T-helper 9 cell (primary cell): Measurements from ENCODE around the gene CAVIN1.
A peak's percentile ranks its signal among the peaks of the same experiment; 100 is the strongest.
"Not testable (repeated sequence)": the region's sequence is repeated elsewhere in the genome, so short reads cannot be mapped to it uniquely, and the experiment has no call there.

Experiments
- DNase-seq: peaks from one replicate; pipeline ENCODE4 v3.0.0-alpha.2; 2020

The CAVIN1 gene

DNA sequence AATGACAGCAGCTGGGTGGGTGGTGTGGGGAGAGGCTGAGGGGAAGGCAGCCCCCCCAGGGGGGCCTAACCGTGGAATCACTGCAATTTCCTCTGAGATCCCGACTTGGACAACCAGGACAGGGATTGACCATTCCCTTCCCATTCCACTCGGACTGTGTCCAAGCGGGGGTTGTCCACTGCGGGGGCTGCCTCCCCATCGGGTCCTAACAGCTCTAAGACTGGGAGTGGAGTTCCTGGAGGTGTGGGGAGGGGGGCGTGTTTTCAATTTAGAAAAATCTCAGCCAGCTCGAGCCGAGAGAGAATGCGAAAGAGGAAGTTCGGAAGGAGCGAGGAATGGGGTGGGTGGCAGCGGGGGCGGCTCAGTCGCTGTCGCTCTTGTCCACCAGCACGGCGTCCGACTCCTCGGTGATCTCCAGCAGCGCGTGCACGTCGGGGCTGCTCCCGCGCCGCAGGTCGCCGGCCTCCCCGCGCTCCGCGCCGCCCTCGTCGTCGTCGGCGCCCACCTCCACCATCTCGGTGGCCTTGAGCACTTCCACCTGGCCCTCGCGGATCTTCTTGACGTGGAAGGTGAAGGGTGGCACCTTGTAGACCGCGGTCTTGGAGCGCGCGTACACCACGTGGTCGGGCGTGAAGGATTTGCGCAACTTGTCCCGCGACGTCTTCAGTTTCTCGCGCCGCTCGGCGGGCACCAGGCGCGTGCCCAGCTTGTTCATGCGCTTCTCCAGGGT lies 18.6 kb downstream of the CAVIN1 start:
- no peak for DNase-seq

DNA sequence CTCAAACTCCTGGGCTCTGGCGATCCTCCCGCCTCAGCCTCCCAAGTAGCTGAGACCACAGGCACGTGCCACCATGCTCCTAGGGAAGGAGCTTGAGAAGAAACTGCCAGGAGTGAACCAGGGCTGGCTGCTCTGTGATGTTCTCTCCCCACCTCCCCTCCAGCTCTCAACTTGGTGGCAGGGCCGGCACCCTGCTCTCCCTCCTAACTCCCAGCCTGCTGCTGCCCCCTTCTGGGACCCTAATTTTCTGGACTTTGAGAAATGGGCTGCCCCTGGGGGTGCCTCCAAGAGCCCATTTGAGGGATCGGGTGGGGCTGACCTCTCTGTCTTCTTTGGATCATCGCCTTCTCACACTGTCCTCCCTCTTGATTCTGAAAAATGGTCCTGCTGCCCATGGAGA lies 19.9 kb downstream of the CAVIN1 start:
- no peak for DNase-seq

DNA sequence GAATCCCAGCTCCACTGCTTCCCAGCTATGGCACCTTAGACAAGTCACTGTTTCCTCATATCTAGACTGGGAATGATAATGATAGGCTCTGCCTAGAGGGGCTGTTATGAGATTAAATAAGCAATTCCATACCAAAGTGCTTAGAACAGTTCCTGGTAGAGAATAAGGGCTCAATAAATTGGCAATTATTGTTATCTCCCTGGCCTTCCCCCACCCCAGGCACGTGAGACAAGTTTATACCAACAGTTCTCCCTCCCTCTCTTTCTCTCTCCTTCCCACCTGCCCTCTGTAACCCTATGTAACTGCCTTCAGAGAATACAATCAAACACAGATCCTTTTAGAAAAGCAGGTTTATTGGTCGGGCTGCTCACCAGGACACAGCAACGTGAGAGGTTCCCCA lies 20.9 kb downstream of the CAVIN1 start:
- DNase-seq: no peak

DNA sequence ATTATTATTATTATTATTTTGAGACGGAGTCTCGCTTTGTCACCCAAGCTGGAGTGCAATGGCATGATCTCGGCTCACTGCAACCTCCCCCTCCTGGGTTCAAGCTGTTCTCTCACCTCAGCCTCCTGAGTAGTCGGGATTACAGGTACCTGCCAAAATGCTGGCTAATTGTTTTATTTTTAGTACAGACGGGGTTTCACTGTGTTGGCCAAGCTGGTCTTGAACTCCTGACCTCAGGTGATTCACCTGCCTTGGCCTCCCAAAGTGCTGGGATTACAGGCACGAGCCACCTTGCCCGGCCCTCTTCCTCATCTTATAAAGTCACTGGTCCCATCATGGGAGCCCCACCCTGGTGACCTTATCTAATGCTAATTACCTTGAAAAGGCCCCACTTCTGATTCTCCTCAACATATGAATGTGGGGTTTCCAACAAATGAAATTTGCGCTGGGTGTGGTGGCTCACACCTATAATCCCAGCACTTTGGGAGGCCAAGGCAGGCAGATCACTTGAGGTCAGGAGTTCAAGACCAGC lies 22.1 kb downstream of the CAVIN1 start:
- DNase-seq: not testable (repeated sequence)

DNA sequence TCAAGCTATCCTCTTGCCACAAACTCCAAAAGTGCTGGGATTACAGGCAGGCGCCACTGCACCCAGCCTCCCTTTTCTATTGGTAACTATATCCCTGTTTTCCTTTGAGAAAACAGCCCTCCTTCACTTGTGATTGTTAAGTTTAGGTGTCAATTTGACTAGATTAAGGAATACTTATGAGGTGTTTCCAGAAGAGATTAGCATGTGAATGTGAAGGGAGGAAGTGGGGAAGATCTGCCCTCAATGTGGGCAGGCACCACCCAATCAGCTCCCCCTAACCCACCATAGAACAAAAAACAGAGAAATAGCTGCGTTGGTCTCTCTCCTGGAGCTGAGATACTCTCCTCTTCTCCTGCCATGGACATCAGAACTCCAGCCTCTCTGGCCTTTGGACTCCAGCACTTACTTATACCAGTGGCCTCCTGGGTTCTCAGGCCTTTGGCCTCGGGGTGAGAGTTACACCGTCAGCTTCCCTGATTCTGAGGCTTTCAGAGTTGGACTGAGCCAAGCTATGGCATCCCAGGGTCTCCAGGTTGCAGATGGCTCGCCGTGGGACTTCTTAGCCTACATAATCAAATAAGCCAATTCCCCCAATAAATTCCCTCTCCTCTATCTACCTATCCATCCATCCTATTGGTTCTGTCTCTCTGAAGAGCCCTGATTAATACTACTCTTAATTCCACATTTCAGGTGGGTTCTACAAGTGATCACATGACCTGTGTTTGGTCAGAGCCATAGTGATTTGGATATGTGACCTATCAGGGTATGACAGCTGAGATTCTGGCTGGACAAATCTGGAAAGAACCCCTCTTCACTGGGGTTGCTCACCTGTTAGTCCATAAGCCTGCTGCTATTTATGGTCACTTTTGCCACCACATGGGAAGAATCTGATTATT lies 22.9 kb downstream of the CAVIN1 start:
- no peak for DNase-seq

DNA sequence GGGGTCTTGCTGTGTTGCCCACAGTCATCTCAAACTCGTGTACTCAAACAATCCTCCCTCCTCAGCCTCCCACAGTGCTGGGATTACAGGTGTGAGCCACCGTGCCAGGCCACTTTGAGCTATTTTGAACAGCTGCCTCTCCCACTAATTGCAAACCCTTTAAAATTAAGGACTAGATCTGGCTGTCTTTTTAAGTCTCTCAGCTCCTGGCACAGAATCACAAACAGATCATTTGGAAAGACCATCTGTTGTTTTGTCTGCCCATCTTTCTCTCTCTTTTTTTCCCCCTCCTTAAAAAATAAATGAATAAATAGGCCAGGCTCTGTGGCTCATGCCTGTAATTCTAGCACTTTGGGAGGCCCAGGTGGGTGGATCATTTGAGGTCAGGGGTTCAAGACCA lies 23.9 kb downstream of the CAVIN1 start:
- no peak for DNase-seq

DNA sequence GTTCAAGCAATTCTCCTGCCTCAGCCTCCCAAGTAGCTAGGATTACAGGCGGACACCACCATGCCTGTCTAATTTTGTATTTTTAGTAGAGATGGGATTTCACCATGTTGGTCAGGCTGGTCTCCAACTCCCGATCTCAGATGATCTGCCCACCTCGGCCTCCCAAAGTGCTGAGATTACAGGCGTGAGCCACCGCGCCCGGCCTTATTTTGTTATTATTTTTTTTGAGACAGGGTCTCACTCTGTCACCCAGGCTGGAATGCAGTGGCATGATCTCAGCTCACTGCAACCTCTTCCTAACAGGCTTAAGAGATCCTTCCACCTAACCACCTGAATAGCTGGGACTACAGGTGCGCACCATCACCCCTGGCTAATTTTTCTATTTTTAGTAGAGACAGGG lies 27.5 kb downstream of the CAVIN1 start:
- DNase-seq: not testable (repeated sequence)

DNA sequence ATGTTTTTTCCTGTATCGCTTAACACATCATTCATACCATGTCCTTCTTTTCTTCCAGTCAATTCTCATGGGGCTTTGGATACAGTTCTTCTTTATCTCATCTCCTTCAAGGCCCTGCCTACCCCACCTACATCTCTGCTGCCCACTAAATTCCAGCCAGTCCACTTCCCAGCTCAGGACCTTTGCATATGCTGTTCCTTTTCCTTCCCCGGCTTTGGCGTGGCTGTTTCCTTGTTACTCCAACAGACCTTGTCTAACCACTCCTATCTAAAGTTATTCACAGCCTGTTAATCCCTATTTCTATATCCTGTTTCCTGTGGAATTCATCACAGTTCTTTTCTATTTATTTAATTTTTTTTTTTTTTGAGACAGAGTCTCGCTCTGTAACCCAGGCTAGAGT lies 28.2 kb downstream of the CAVIN1 start:
- DNase-seq: no peak

DNA sequence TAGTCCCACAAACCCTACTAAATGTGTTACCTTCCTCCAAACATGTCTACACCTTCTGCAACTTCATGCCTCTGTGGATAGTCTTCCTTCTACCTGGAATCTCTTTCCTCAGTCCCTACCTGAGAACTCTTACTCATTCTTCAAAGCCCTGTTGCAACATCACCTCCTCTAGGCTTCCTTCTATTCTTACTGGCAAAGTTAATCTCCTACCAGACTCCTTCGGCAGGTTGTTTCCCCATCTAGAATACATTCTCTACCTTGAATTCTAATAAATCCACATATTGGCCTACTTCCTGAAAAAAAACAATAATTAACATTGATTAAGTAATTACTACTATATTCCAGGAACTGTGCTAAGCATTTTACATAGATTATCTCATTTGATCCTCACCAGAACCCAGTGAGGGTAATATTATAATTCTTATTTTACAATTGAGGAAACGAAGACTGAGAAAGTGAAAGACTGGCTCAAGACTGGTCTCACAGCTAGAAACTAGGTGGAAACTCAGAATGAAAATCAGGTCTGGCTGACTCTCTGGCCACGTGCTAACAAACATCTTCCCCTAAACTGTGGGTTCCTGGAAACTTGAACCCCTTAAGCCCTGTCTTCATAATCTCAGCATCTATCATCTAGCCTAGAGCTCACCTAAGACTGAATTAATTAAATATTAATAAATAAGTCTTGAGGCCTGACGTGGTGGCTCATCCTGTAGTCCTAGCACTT lies 30.2 kb downstream of the CAVIN1 start:
- no peak for DNase-seq

DNA sequence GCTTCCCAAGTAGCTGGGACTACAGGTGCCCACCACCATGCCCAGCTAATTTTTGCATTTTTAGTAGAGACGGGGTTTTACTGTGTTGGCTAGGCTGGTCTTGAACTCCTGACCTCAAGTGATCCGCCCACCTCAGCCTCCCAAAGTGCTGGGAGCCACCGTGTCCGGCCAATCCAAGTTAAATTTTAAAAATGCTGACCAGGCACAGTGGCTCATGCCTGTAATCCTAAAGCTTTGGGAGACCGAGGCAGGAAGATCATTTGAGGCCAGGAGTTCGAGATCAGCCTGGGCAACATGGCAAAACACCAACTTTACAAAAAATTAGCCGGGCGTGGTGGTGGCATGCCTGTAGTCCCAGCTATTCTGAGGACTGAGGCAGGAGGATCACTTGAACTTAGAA lies 31.6 kb downstream of the CAVIN1 start:
- not testable (repeated sequence) for DNase-seq

DNA sequence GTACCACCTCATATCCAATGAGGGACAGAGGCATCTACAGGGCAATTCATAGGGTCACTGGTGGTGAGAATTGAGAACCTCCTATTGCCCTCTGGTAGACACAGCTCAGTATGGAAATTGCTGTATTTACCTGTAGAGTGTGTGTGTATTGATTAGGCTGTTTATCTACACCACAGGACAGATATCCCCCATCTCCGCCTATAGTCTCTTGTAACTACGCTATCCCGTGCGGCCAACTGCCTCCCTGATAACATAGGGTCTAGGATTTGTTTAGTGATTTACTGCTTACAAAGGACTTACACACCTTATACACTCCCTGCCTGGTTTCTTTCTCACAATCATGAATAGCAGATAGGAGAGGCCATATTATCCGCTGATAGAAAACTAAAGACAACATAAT lies 33.2 kb downstream of the CAVIN1 start:
- no peak for DNase-seq

DNA sequence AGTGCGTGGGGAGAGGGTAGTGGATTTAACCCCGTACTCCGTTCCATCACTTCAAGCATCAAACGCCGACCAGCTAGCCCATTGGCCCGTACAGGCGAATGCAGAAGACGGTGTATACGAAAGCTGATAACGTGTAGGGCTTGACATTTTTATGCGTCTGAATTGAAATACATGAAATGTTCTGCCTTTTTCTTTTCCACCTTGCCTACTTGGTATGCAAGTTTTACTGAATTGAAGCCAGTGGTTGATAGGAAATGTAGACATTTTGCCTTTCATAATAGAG lies 34.0 kb downstream of the CAVIN1 start:
- DNase-seq: no peak

DNA sequence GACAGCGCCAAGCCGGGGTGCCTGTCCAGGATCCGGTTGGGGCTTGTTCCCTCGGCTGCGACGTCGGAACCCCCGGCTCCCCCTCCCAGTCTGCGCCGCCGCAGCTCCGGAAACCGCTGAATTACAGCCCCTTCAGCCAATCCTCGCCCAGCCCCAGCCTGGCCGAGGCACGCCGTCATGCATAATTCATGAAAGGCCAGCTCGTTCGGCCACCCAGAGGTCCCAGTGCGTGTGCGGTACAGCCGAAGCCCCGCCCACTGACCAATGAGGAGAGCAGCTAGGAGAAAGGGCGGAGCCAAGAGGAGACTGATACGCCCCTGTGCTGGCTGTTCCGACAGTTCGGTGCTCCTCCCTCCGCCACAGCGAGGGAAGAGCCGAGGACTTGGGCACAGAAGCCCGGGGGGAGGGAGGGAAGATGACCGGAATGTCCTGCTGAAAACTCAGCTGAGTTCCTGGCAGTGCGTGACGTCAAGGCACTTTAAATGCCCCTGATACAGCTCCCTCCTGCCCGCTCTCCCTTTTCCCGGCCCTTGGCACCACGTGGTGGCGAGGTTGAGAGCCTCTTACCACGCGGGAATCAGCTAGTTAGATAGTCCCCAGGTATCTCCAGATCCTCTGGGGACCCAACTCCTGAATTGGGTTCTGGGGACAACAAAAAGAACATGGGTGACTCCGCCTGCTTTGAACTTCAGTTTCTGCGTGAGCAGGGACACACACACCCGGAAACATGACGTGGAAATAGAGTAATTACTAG lies 34.5 kb downstream of the CAVIN1 start, which contains the start of gene STAT3:
STAT3 (minus strand) TSS at position 62 of the 754 bp plus-strand sequence. CDS start 39,926 bp downstream, outside the sequence.
- peak; percentile 100 for DNase-seq

DNA sequence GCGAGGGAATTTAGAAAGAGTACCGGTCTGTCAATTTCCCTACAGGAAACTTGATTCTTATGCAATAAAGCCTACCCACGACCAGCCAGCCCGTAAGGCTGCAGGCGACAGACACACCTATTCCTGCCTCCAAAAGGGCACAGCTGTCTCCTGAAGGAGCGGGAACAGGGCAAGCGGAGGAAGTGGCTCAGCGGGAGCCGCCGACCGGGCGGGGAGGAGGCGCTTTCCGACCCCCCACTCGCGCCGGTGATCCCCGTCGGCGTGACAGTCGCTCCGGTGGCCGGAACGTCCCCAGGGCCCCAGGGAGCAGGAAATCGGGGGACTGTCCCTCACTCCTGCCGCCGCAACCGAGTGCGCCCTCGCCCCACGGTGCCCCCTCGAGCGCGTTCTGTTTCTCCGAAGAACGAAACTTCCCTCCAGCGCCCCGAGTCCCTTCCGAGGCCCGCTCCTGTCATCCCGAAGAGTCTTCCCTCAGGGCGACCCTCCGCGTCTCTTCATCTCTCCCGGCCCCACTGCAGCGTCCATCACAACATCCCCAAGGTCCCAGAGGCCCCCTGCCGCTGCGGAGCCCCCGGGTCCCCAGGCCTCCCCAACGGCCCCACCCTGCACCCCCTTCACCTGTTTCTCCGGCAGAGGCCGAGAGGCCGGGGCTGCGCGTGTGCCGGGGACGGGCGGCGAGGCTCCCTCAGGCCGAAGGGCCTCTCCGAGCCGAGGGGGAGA lies 35.2 kb downstream of the CAVIN1 start:
- DNase-seq: peak; percentile 32

DNA sequence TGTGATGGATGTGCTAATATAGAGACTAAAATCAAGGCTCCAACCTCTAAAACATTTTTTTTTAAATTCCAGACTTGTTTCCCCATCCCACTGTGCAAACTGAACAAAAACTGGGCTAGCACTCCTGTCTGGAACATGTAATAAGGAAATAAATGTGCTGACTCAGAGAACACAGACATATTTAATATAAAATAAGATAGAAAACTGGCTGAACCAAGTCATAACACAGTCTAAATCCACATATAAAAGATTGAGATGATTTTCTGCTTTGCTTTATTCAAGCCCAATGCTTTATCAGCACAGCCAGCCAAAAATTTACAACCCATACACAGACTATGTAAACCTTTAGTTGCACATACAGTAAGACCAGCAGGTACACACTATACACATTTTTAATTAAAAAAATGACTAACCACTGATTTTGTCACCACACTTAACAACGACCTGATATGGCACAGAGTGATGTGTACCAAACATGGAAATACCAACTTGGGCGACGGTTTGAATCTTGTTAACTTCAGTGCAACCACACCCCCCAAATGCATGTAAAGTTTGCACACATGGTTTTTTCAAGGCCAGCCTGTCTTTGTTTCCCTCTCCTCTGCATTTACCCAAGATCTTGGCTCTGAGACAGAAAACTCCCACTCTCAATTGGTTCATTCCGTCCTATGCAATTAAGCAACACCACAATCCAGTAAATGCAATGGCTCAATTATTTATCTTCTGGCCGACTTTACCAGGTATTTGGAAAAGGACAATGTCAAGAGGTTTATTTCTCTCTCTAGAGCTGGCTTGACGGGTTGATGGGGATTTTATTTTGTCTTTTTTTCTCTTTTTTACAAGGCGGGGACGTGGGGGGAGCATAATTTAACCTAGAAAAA lies 36.0 kb downstream of the CAVIN1 start:
- DNase-seq: no peak

DNA sequence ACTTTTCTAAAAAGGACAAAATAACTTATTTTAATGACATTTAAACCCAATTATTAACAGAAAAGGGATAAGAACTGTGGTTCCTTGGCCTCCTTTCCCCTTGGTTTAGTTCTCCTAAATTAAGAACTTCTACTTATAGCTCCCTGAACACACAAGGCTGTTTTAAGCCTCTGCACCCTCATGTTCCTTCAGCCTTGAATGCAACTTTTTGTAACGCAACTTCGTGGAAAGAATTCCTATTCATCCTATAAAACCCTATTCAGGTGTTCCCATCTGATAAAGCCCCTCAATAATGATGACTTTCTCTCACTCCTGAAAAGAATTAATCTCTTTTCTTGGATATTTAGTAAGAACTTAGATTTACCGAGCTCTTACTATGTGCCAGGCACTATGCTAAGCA lies 41.2 kb downstream of the CAVIN1 start:
- DNase-seq: no peak

DNA sequence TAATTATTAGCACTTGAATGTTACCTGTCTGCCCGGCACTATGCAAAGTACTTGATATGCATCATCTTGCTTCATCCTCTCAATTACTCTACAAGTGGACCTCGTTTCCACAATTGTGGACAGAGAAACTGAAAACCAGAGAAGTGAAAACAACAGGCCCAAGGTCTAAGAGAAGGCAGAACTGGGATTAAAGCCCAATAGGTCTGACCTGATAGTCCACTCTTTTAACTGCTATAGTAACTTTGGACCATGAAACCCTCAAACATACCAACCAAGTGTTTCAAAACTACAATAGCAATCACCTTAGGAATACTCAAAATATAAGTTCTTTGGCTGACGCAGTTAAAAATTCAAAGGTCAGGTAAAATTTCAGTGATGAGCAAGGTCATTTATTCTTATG lies 42.1 kb downstream of the CAVIN1 start:
- DNase-seq: no peak

DNA sequence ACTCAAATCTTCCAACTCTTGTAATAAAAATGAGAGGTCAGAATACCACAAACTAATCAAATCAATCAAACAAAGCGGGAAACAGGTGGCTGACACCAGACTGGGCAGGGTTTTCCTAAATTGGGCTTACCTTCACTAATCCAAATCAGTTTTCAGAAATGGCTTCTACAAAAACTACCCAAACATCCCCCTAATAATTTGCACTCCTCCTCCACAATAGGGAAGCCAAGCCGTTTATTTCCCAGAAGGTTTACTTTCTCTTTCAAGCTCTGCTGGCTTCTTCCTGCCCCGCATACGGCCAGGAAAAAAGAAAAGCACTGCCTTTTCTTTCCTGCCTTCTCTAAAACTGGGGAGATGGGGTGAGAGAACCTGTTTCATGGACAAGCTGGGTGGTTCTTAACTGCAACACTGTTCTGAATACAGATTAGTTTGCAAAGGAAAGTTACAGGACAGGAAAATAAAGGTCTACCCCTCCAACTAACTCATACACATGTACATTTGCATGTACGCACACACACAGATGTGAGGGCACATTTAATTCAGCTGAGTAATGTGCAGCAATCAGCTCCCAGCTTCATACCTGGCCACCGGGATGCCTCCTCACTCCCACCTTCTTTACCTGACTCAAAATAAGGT lies 44.0 kb downstream of the CAVIN1 start:
- DNase-seq: no peak

DNA sequence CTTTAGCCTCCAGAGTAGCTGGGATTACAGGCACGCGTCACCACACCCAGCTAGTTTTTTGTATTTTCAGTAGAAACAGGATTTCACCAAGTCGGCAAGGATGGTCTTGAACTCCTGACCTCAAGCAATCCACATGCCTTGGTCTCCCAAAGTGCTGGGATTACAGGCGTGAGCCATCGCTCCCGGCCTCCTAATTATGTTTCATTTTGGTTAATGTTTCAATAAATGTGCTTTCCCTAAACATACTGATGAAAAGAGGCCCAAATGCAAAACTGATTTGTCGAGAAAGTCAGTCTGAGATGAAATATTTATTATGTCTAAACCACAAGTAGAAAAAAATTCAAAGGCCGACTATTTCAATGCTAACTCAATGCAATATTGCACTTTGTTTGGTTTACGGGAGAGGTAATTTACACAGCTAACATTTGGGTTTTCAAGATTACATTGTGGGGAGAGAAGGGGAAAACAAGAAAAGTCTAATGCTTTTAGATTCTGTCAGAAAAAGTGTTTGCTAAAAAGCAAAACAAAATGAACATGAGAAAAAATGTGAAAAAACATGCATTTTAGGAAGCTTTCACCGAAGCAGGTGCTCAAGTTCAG lies 44.6 kb downstream of the CAVIN1 start:
- DNase-seq: no peak

DNA sequence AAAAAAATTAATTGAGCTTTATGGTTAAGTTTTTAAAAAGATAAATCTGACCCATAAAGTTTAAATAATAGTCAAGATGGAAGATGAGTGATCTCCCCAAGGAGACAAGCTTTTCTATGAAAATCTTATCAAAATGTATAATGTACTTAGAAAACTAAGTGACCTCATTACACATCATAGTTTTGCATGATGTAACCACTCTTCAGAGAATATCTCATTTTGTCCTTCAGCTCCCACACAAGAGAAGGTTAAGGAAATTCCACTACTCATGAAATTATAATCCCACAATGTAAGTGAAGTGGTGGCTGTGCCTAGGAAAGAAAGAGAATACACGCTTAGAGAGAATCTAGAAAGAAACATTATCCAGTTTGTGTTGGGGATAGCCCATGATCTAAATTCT lies 49.2 kb downstream of the CAVIN1 start:
- no peak for DNase-seq
